Measurements from ENCODE around the gene VKORC1. TPM values are rescaled to one million over a fixed set of nuclear protein-coding genes. Genes with fewer than 3 reads are reported as not detected.

Gene VKORC1
- total and polyA plus RNA-seq, 2 experiments from 2014 or later, result 89.6 to 100 TPM

GRCh38 chr16:31061126-31061812 is 33.3 kb downstream of the VKORC1 start:
- no peaks in the 10 kb centered on the region for H3K9me2 ChIP-seq (ENCODE audit: insufficient read depth)
- Mint-ChIP-seq H3K9me3 (no peaks in the 10 kb centered on the region), H3K27me3 (ENCODE audit: insufficient read depth, low read depth, poor library complexity) (peaks cover 3% of the 10 kb centered on the region), H3K4me3 (no peak overlapping the region), H3K4me1 (no peaks in the 10 kb centered on the region; the same call in 2 of the 3 replicates), H3K27ac (no peak overlapping the region), H3K36me3 (ENCODE audit: low read depth) (peaks cover 30% of the 10 kb centered on the region)
- no peak overlapping the region for H3K27ac ChIP-seq (ENCODE audit: low read depth)
- no peaks in the 10 kb centered on the region for H3K27me3 ChIP-seq (ENCODE audit: insufficient read depth)
- H3K36me3 ChIP-seq (ENCODE audit: insufficient read depth), result no peaks in the 10 kb centered on the region
- no peaks in the 10 kb centered on the region for H3K4me1 ChIP-seq (ENCODE audit: insufficient read depth)
- H3K4me3 ChIP-seq, result no peak overlapping the region
- no peaks in the 10 kb centered on the region for H3F3A ChIP-seq (replicated peaks; ENCODE audit: low read depth)
- H2AFZ ChIP-seq, result no peak overlapping the region
- DNase-seq (ENCODE audit: low spot score), result no peak
- TF ChIP-seq POLR2AphosphoS5 (IDR thresholded peaks at IDR 0.05; ENCODE audit: low read depth), result no peak
- no peak for TF ChIP-seq STAT1 (IDR thresholded peaks at IDR 0.05; ENCODE audit: unreplicated experiment)
- TF ChIP-seq REST (IDR thresholded peaks at IDR 0.05; ENCODE audit: unreplicated experiment), result no peak
- no peak for TF ChIP-seq NANOG (IDR thresholded peaks at IDR 0.05; ENCODE audit: borderline replicate concordance)
- no peak for TF ChIP-seq CREB1 (CRISPR knock-in tag; IDR thresholded peaks at IDR 0.05; ENCODE audit: low read depth)
- TF ChIP-seq EZH2 (IDR thresholded peaks at IDR 0.05; ENCODE audit: low read depth, unreplicated experiment), result no peak
- TF ChIP-seq JUNB (IDR thresholded peaks at IDR 0.05; ENCODE audit: unreplicated experiment), result no peak
- peaks cover 7% of the 10 kb centered on the region for H4K20me1 ChIP-seq (replicated peaks; ENCODE audit: insufficient read depth)
- no peak overlapping the region for H3K4me2 ChIP-seq
- H3K79me2 ChIP-seq (replicated peaks; ENCODE audit: insufficient read depth), result peaks cover 2% of the 10 kb centered on the region; the same call in 1 of the 2 replicates
- ATAC-seq, result no peak

- H3K27ac Mint-ChIP-seq, result no peak overlapping the region
Measured at GRCh38 chr16:31055613-31056012, 39.0 kb downstream of the VKORC1 start.

More at GRCh38 chr16:31055613-31056012, 39.0 kb downstream of the VKORC1 start:
- Mint-ChIP-seq H3K27me3 (ENCODE audit: insufficient read depth, low read depth, poor library complexity) (peaks cover 11% of the 10 kb centered on the region), H3K4me3 (no peak overlapping the region), H3K9me3 (no peaks in the 10 kb centered on the region), H3K4me1 (peaks cover 6% of the 10 kb centered on the region), H3K36me3 (ENCODE audit: low read depth) (peaks cover 8% of the 10 kb centered on the region)
- Histone ChIP-seq H3K9me2 (ENCODE audit: insufficient read depth) (no peaks in the 10 kb centered on the region), H3K4me1 (ENCODE audit: insufficient read depth) (no peaks in the 10 kb centered on the region), H3K79me2 (replicated peaks; ENCODE audit: insufficient read depth) (no peaks in the 10 kb centered on the region), H3F3A (replicated peaks; ENCODE audit: low read depth) (no peaks in the 10 kb centered on the region), H3K4me3 (no peak overlapping the region), H3K27ac (ENCODE audit: low read depth) (peak overlapping the region; percentile 10; the same call in 1 of the 2 replicates), H3K4me2 (no peak overlapping the region), H3K36me3 (ENCODE audit: insufficient read depth) (no peaks in the 10 kb centered on the region), H2AFZ (no peak overlapping the region), H4K20me1 (replicated peaks; ENCODE audit: insufficient read depth) (no peaks in the 10 kb centered on the region), H3K27me3 (ENCODE audit: insufficient read depth) (no peaks in the 10 kb centered on the region)
- no peak for TF ChIP-seq ETS1 (IDR thresholded peaks at IDR 0.05)
- peak; percentile 27; the same call in 1 of the 2 replicates for TF ChIP-seq ZNF462 (CRISPR knock-in tag; IDR thresholded peaks at IDR 0.05)
- ATAC-seq, result peak; percentile 95
- DNase-seq (ENCODE audit: low spot score), result peak; percentile 65

Measured in GM23338 (cell line).